OCI-LY7 (cell line): Measurements from ENCODE around the gene PARN. TPM values are rescaled to one million over a fixed set of nuclear protein-coding genes. Genes with fewer than 3 reads are reported as not detected.
A peak's percentile ranks its signal among the peaks of the same experiment; 100 is the strongest.

Experiments
- BruUV-seq: library from RNA; stranded (reverse); fragments of 400-500 nt; replicated peaks from 2 replicates; lab custom pipeline; 2021; lab: Mats Ljungman, UMichigan
- CTCF ChIA-PET: fragments of 300-600 bp; sonication (Branson Sonifier 250); formaldehyde crosslinking; loops from one replicate; lab custom pipeline; 2022; ENCODE audit warnings: antibody characterized with exemption; ENCODE audit not compliant: unreplicated experiment; lab: Charles Lee
- POLR2A ChIA-PET: fragments of 300-600 bp; sonication (Branson Sonifier 250); formaldehyde crosslinking; loops from one replicate; lab custom pipeline; 2022; ENCODE audit warnings: antibody characterized with exemption; lab: Charles Lee
- DNase-seq: peaks from one replicate; pipeline ENCODE4 v3.0.0-alpha.2; 2015; ENCODE audit warnings: low spot score
- H2AFZ ChIP-seq: fragments of 200-600 bp; sonication (generic), shearing (Covaris generic); 2 replicates; pipeline ENCODE4 v1.6.1; 2014; ENCODE audit warnings: mild to moderate bottlenecking, antibody characterized with exemption, low read length, moderate library complexity
- H3K27ac ChIP-seq: fragments of 200-600 bp; sonication (generic); 2 replicates; pipeline ENCODE4 v1.5.1; 2014; ENCODE audit warnings: mixed run types, low read depth, mild to moderate bottlenecking, moderate library complexity, low read length, inconsistent platforms; ENCODE audit not compliant: poor library complexity, severe bottlenecking
- H3K36me3 ChIP-seq: fragments of 200-600 bp; sonication (generic); 2 replicates; pipeline ENCODE4 v1.6.1; 2014; ENCODE audit warnings: mild to moderate bottlenecking, antibody characterized with exemption, low read length, moderate library complexity, mixed read lengths; ENCODE audit not compliant: insufficient read depth
- H3K4me1 ChIP-seq: fragments of 200-600 bp; sonication (generic); 2 replicates; pipeline ENCODE4 v1.5.1; 2014; ENCODE audit warnings: mild to moderate bottlenecking, low read length; ENCODE audit not compliant: insufficient read depth, poor library complexity, severe bottlenecking
- H3K4me2 ChIP-seq: fragments of 200-600 bp; sonication (generic); 2 replicates; pipeline ENCODE4 v1.6.1; 2014; ENCODE audit warnings: mild to moderate bottlenecking, low read length
- H3K4me3 ChIP-seq: fragments of 200-600 bp; sonication (generic); 2 replicates; pipeline ENCODE4 v1.5.1; 2014; ENCODE audit warnings: mild to moderate bottlenecking, low read depth, low read length; ENCODE audit not compliant: poor library complexity, severe bottlenecking
- H3K79me2 ChIP-seq: fragments of 200-600 bp; sonication (generic); 2 replicates; pipeline ENCODE4 v1.6.1; 2016; ENCODE audit warnings: low read depth, mild to moderate bottlenecking, low read length, moderate library complexity, mixed read lengths; ENCODE audit not compliant: insufficient read depth
- H3K9me2 ChIP-seq: fragments of 200-600 bp; sonication (generic); 2 replicates; pipeline ENCODE4 v1.6.1; 2016; ENCODE audit warnings: mild to moderate bottlenecking, low read length, mixed read lengths; ENCODE audit not compliant: insufficient read depth
- H3K9me3 ChIP-seq: fragments of 200-600 bp; sonication (generic); 2 replicates; pipeline ENCODE4 v1.6.1; 2014; ENCODE audit warnings: mild to moderate bottlenecking, mixed run types, low read length, mixed read lengths
- H4K20me1 ChIP-seq: fragments of 200-600 bp; sonication (generic); 2 replicates; pipeline ENCODE4 v1.6.1; 2014; ENCODE audit warnings: mild to moderate bottlenecking, antibody characterized with exemption, low read length, moderate library complexity, mixed read lengths; ENCODE audit not compliant: insufficient read depth
- EZH2phosphoT487 ChIP-seq: fragments of 200-600 bp; sonication (generic); IDR thresholded peaks from 2 replicates; pipeline ENCODE4 v1.6.1; 2018; ENCODE audit warnings: low read depth, borderline replicate concordance, mild to moderate bottlenecking, mixed run types, antibody characterized with exemption, low read length, moderate library complexity, mixed read lengths
- intact Hi-C: fragments of 100-400 bp; cut with micrococcal nuclease; formaldehyde crosslinking; loops from one replicate; pipeline ENCODE4 v1.10.0; 2022; ENCODE audit not compliant: unreplicated experiment
- total RNA-seq, 2 experiments: library from RNA; depleted of rRNA in 1 of 2; stranded (reverse); fragments of >200 nt in 1 of 2; shearing (Covaris generic) in 1 of 2; gene quantifications; 2 replicates each; pipeline ENCODE4 v1.2.3, GENCODE V29; 2014 to 2022
- TF ChIP-seq, protein P1 (sequence below): fragments of 200-600 bp; sonication (generic); conservative IDR thresholded peaks from 2 replicates; pipeline ENCODE4 v1.5.1; 2014; ENCODE audit warnings: mild to moderate bottlenecking, antibody characterized with exemption, low read length, moderate library complexity, mixed read lengths

Gene PARN
- total RNA-seq, 2 experiments from 2014 or later, result 40.1 to 76.5 TPM

- no peaks in the 10 kb centered on the region for H3K36me3 ChIP-seq
- no peak overlapping the region for H3K27ac ChIP-seq
- H3K79me2 ChIP-seq, result no peaks in the 10 kb centered on the region
- intact Hi-C loops, result no loop called here
- no peak overlapping the region for H3K4me2 ChIP-seq
- H3K9me2 ChIP-seq, result no peaks in the 10 kb centered on the region
- TF ChIP-seq EZH2phosphoT487, result no peak
- TF ChIP-seq, protein P1, sequence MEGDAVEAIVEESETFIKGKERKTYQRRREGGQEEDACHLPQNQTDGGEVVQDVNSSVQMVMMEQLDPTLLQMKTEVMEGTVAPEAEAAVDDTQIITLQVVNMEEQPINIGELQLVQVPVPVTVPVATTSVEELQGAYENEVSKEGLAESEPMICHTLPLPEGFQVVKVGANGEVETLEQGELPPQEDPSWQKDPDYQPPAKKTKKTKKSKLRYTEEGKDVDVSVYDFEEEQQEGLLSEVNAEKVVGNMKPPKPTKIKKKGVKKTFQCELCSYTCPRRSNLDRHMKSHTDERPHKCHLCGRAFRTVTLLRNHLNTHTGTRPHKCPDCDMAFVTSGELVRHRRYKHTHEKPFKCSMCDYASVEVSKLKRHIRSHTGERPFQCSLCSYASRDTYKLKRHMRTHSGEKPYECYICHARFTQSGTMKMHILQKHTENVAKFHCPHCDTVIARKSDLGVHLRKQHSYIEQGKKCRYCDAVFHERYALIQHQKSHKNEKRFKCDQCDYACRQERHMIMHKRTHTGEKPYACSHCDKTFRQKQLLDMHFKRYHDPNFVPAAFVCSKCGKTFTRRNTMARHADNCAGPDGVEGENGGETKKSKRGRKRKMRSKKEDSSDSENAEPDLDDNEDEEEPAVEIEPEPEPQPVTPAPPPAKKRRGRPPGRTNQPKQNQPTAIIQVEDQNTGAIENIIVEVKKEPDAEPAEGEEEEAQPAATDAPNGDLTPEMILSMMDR, result no peak
- POLR2A ChIA-PET, result no interaction called here
- no TSS peak for BruUV-seq
- CTCF ChIA-PET, result no interaction called here
- peaks cover 24% of the 10 kb centered on the region for H3K4me1 ChIP-seq
- no peak overlapping the region for H2AFZ ChIP-seq
- DNase-seq, result no peak
- H3K4me3 ChIP-seq, result no peak overlapping the region
- no peaks in the 10 kb centered on the region for H3K9me3 ChIP-seq
- H4K20me1 ChIP-seq, result no peaks in the 10 kb centered on the region
These were observed 46.6 kb upstream of the PARN start for GRCh38 chr16:14676633-14677032.

- peak; percentile 90 for DNase-seq
- no peaks in the 10 kb centered on the region for H3K79me2 ChIP-seq
- H3K4me3 ChIP-seq, result peak overlapping the region; percentile 55
- intact Hi-C loops, result loop anchor here (1.0 kb wide), 1 partner anchor 66 kb away; no protein-coding TSS in a partner anchor
- POLR2A ChIA-PET, result no interaction called here
- BruUV-seq, result no TSS peak
- H4K20me1 ChIP-seq, result no peaks in the 10 kb centered on the region
- peak overlapping the region; percentile 90 for H3K27ac ChIP-seq
- peaks cover 29% of the 10 kb centered on the region for H3K4me1 ChIP-seq
- CTCF ChIA-PET, result no interaction called here
- H3K9me3 ChIP-seq, result no peaks in the 10 kb centered on the region
- no peak for TF ChIP-seq EZH2phosphoT487
- H3K36me3 ChIP-seq, result peaks cover 26% of the 10 kb centered on the region
- H3K4me2 ChIP-seq, result peak overlapping the region; percentile 86
- no peaks in the 10 kb centered on the region for H3K9me2 ChIP-seq
- H2AFZ ChIP-seq, result peak overlapping the region; percentile 78
These were observed 42.4 kb upstream of the PARN start for GRCh38 chr16:14672403-14672971.

GRCh38 chr16:14669776-14670175 is 39.7 kb upstream of the PARN start:
- Histone ChIP-seq H3K9me3 (no peaks in the 10 kb centered on the region), H3K36me3 (peaks cover 52% of the 10 kb centered on the region), H2AFZ (no peak overlapping the region), H4K20me1 (no peaks in the 10 kb centered on the region), H3K4me2 (no peak overlapping the region), H3K27ac (no peak overlapping the region), H3K9me2 (no peaks in the 10 kb centered on the region), H3K4me1 (peaks cover 29% of the 10 kb centered on the region), H3K79me2 (no peaks in the 10 kb centered on the region), H3K4me3 (no peak overlapping the region)
- TF ChIP-seq, protein P1, result no peak
- no peak for TF ChIP-seq EZH2phosphoT487
- POLR2A ChIA-PET, result no interaction called here
- CTCF ChIA-PET, result no interaction called here
- no TSS peak for BruUV-seq
- DNase-seq, result no peak
- intact Hi-C loops, result no loop called here
